ENCODE measurements around the gene APOA5. TPM values are rescaled to one million over a fixed set of nuclear protein-coding genes. Genes with fewer than 3 reads are reported as not detected.

APOA5 gene
- total and polyA plus RNA-seq, 2 of the 13 experiments (the other 11 are each of a cell fraction or from before 2014, with no cell fraction given), result 44.0 to 49.1 TPM

DNA sequence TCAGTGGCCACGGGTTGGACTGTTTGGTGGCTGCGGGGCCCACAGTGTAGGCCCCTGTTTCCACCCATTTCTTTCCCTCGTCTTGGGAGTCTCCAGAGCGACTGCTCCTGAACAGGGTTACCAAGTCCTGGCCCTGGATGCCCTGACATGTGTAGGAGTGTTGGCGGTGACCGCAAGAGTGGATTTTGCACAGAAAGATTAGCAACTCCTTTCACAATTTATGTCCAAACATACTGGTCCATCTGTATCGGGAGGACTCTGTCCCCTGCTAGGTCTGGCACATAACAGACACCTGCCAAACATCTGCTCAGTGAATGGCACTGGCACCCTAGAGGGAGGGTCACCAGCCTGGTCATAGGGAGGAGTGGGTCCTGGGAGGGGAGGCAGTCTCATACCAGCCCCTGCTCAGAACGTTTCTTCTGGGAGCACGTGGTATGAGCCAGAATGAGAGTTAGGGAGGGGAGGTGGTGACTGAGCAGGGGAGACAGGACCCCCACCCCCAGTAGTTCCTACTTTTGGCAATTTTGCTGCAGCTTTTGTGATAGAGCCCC lies 49.1 kb upstream of the APOA5 start (continued):
- TF ChIP-seq, protein P1, sequence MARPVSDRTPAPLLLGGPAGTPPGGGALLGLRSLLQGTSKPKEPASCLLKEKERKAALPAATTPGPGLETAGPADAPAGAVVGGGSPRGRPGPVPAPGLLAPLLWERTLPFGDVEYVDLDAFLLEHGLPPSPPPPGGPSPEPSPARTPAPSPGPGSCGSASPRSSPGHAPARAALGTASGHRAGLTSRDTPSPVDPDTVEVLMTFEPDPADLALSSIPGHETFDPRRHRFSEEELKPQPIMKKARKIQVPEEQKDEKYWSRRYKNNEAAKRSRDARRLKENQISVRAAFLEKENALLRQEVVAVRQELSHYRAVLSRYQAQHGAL (CRISPR knock-in tag; IDR thresholded peaks at IDR 0.05; ENCODE audit: not compliant biosample characterization), result no peak
- TF ChIP-seq KMT2A (CRISPR knock-in tag; IDR thresholded peaks at IDR 0.05), result 0 out of 2 replicates have a peak, but pooled peaks have one; percentile 23
- peak; percentile 67 for TF ChIP-seq NCOA2 (CRISPR knock-in tag; IDR thresholded peaks at IDR 0.05)
- 0 out of 2 replicates have a peak, but pooled peaks have one; percentile 36 for TF ChIP-seq CCDC6 (CRISPR knock-in tag; IDR thresholded peaks at IDR 0.05)
- peak; percentile 75 for TF ChIP-seq ZNF264 (CRISPR knock-in tag; IDR thresholded peaks at IDR 0.05)
- TF ChIP-seq, protein P2, sequence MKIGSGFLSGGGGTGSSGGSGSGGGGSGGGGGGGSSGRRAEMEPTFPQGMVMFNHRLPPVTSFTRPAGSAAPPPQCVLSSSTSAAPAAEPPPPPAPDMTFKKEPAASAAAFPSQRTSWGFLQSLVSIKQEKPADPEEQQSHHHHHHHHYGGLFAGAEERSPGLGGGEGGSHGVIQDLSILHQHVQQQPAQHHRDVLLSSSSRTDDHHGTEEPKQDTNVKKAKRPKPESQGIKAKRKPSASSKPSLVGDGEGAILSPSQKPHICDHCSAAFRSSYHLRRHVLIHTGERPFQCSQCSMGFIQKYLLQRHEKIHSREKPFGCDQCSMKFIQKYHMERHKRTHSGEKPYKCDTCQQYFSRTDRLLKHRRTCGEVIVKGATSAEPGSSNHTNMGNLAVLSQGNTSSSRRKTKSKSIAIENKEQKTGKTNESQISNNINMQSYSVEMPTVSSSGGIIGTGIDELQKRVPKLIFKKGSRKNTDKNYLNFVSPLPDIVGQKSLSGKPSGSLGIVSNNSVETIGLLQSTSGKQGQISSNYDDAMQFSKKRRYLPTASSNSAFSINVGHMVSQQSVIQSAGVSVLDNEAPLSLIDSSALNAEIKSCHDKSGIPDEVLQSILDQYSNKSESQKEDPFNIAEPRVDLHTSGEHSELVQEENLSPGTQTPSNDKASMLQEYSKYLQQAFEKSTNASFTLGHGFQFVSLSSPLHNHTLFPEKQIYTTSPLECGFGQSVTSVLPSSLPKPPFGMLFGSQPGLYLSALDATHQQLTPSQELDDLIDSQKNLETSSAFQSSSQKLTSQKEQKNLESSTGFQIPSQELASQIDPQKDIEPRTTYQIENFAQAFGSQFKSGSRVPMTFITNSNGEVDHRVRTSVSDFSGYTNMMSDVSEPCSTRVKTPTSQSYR (CRISPR knock-in tag; IDR thresholded peaks at IDR 0.05; ENCODE audit: borderline replicate concordance), result 0 out of 2 replicates have a peak, but pooled peaks have one; percentile 27
- peak; percentile 70 for TF ChIP-seq ZFX (CRISPR knock-in tag; IDR thresholded peaks at IDR 0.05; ENCODE audit: low read depth)
- TF ChIP-seq SMYD3 (CRISPR knock-in tag; IDR thresholded peaks at IDR 0.05), result no peak
- TF ChIP-seq, protein P3, sequence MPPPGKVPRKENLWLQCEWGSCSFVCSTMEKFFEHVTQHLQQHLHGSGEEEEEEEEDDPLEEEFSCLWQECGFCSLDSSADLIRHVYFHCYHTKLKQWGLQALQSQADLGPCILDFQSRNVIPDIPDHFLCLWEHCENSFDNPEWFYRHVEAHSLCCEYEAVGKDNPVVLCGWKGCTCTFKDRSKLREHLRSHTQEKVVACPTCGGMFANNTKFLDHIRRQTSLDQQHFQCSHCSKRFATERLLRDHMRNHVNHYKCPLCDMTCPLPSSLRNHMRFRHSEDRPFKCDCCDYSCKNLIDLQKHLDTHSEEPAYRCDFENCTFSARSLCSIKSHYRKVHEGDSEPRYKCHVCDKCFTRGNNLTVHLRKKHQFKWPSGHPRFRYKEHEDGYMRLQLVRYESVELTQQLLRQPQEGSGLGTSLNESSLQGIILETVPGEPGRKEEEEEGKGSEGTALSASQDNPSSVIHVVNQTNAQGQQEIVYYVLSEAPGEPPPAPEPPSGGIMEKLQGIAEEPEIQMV (CRISPR knock-in tag; IDR thresholded peaks at IDR 0.05; ENCODE audit: low read depth), result no peak
- TF ChIP-seq ZNF670 (CRISPR knock-in tag; IDR thresholded peaks at IDR 0.05; ENCODE audit: borderline replicate concordance), result peak; percentile 72; the same call in 1 of the 2 replicates
- TF ChIP-seq HNF4A (CRISPR knock-in tag; IDR thresholded peaks at IDR 0.05), result peak; percentile 93
- TF ChIP-seq, protein P4, sequence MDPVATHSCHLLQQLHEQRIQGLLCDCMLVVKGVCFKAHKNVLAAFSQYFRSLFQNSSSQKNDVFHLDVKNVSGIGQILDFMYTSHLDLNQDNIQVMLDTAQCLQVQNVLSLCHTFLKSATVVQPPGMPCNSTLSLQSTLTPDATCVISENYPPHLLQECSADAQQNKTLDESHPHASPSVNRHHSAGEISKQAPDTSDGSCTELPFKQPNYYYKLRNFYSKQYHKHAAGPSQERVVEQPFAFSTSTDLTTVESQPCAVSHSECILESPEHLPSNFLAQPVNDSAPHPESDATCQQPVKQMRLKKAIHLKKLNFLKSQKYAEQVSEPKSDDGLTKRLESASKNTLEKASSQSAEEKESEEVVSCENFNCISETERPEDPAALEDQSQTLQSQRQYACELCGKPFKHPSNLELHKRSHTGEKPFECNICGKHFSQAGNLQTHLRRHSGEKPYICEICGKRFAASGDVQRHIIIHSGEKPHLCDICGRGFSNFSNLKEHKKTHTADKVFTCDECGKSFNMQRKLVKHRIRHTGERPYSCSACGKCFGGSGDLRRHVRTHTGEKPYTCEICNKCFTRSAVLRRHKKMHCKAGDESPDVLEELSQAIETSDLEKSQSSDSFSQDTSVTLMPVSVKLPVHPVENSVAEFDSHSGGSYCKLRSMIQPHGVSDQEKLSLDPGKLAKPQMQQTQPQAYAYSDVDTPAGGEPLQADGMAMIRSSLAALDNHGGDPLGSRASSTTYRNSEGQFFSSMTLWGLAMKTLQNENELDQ (CRISPR knock-in tag; IDR thresholded peaks at IDR 0.05; ENCODE audit: borderline replicate concordance), result no peak
- TF ChIP-seq SRSF4 (IDR thresholded peaks at IDR 0.05; ENCODE audit: low read depth, low read length, poor library complexity, severe bottlenecking), result no peak
- TF ChIP-seq, protein P5, sequence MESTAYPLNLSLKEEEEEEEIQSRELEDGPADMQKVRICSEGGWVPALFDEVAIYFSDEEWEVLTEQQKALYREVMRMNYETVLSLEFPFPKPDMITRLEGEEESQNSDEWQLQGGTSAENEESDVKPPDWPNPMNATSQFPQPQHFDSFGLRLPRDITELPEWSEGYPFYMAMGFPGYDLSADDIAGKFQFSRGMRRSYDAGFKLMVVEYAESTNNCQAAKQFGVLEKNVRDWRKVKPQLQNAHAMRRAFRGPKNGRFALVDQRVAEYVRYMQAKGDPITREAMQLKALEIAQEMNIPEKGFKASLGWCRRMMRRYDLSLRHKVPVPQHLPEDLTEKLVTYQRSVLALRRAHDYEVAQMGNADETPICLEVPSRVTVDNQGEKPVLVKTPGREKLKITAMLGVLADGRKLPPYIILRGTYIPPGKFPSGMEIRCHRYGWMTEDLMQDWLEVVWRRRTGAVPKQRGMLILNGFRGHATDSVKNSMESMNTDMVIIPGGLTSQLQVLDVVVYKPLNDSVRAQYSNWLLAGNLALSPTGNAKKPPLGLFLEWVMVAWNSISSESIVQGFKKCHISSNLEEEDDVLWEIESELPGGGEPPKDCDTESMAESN (CRISPR knock-in tag; conservative IDR thresholded peaks at IDR 0.05), result 0 out of 2 replicates have a peak, but pooled peaks have one; percentile 32
- TF ChIP-seq MIER2 (CRISPR knock-in tag; IDR thresholded peaks at IDR 0.05), result no peak; the same call in 1 of the 2 replicates
- TF ChIP-seq HOXA3 (CRISPR knock-in tag; IDR thresholded peaks at IDR 0.05), result peak; percentile 42; the same call in 1 of the 2 replicates
- TF ChIP-seq NRL (CRISPR knock-in tag; IDR thresholded peaks at IDR 0.05; ENCODE audit: borderline replicate concordance), result peak; percentile 50; the same call in 1 of the 2 replicates
- TF ChIP-seq CBX5 (CRISPR knock-in tag; IDR thresholded peaks at IDR 0.05; ENCODE audit: borderline replicate concordance), result peak; percentile 51; the same call in 1 of the 2 replicates
- TF ChIP-seq BCL6 (CRISPR knock-in tag; IDR thresholded peaks at IDR 0.05), result peak; percentile 45
- TF ChIP-seq SAP130 (CRISPR knock-in tag; IDR thresholded peaks at IDR 0.05; ENCODE audit: low read depth), result peak; percentile 55
- TF ChIP-seq NFYB (CRISPR knock-in tag; IDR thresholded peaks at IDR 0.05), result no peak

All from HepG2 (cell line).